Thyroid gland (tissue), 4 donors: ENCODE measurements around the gene PPM1F.

ENCODE experiments used
- CTCF ChIP-seq, 6 experiments: fragments of 200-600 bp in 3 of 6; fragments of 450-650 bp in 3 of 6; sonication (generic) in 3 of 6; IDR thresholded peaks; one replicate each; pipeline ENCODE4 v1.5.1; 2016 to 2019; ENCODE audit warnings: antibody characterized with exemption in 6 of 6, mild to moderate bottlenecking in 2 of 6, inconsistent platforms in 1 of 6, moderate library complexity in 1 of 6
- POLR2A ChIP-seq, 2 donors: fragments of 450-650 bp; IDR thresholded peaks; one replicate each; pipeline ENCODE4 v1.6.1; 2017; ENCODE audit warnings: antibody characterized with exemption in 2 of 2, mild to moderate bottlenecking in 2 of 2, moderate library complexity in 1 of 2

DNA sequence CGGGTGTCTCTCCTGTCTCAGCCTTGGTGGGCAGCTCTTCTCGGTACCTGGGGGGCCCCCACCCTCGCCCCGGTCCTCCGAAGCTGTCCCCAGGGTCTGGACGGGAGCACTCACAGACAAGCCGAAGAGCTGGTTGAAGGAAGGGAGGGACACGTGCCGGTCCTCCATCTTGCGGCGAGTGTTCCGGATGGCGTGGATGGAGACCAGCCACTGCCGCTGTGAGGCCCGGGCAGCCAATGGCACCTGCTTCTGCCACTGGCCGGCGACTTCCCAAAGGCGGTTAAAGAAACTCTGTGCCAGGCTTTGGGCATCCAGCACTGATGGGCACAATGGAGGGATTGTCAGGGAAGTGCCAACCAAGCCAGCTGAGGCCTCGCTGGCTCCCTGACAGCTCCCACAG is 18.7 kb downstream of the PPM1F start:
- TF ChIP-seq CTCF (IDR thresholded peaks at IDR 0.05), result no peak
- TF ChIP-seq POLR2A (IDR thresholded peaks at IDR 0.05), result no peak
